Right lung (tissue), 5 donors: Measurements from ENCODE around the gene NCOA7. TPM values are rescaled to one million over a fixed set of nuclear protein-coding genes. Genes with fewer than 3 reads are reported as not detected.
A peak's percentile ranks its signal among the peaks of the same experiment; 100 is the strongest.
"Not testable (repeated sequence)": the region's sequence is repeated elsewhere in the genome, so short reads cannot be mapped to it uniquely, and the experiment has no call there.

Source experiments
- DNase-seq, 2 donors: peaks; one replicate each; pipeline ENCODE4 v3.0.0-alpha.2; 2013
- polyA plus RNA-seq, 5 donors: library from polyadenylated mRNA; unstranded; fragments of 120-200 nt; gene quantifications; one replicate each; pipeline versions ENCODE4 v1.2.1 to v1.2.3, GENCODE V29; 2013; ENCODE audit warnings: inconsistent platforms in 1 of 5, low replicate concordance in 1 of 5; ENCODE audit not compliant: insufficient read length in 5 of 5, insufficient read depth in 1 of 5

NCOA7 gene
- polyA plus RNA-seq, 5 donors, result 14.1 to 20.5 (median 20.0) TPM

DNA sequence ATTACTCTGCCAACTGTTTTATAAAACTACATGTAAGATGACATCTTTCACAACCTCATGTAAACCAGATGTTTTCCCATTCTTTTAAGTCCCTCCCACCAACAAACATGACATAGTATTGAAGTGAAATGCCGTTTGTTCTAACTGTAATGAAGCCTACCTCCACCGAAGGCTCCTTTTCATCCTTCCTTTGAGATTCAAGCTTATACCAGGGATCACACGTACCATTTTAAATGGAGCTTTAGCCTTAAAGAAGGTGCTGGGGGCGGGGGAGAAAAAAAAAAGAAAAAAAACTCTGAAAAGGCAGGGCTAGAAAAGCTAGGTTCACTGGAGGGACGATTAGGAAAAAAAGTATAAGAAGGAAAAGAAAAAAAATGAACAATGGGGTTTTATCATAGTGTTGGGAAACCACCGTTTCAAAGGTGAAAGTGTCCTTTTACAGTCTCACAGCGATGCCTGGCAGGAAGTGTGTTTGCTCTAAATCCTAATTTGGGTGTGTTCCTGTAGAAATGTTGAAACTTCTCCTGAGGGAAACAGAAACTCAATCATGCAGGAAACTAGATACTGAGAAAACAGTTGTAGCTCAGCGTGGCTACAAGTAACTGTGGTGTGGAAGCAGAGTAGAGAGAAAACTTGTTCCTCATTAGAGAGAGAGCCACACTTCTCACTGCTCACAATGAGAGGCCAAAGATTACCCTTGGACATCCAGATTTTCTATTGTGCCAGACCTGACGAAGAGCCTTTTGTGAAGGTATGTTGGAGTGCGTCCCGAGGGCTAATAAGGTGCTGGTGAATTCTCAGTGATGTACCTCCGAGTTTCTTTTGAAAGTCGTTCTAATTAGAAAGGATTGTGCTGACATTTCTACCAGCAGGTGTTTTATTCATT is 128.2 kb downstream of the NCOA7 start:
- DNase-seq, result peak; percentile 41 to 45

DNA sequence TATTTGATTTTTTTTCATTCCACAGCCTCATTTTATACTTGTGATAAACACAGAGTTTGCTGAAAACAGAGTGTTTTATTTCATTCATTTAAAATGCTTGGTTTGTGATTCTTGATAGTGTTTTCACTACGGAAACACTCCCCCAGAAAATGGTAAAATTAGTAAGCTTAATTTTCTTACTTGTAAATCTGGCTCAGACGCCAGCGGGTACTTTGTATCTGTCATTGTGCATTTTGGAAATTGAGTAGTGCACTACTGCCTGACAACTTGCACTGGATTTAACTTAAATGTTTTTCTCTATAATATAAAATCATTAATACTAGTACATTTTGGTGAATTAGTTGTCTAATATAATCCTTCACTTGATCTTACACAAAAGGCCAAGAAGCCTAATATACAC is 128.9 kb downstream of the NCOA7 start:
- DNase-seq, result no peak

DNA sequence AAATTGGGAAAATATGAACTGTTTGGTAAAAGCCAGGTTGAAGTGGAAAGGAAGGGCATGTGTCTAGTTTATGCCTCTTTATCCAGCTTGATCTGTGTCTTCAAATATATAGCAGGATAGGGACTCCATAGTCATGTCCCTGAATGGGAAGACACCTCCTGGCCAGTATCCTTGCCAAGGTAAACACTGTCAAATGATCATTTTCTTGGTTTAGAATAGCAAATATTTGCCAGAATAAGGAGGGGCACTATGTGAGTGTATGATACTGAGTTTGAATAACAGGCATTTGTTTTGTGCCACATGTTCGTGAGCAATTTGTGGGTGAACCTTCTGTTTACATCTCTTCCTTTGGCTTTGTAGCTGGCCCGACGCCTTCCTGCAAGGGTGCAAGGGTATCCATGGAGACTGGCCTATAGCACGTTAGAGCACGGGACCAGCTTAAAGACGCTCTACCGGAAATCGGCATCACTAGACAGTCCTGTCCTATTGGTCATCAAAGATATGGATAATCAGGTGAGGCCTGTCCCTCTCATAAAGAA is 131.6 kb downstream of the NCOA7 start:
- no peak for DNase-seq

DNA sequence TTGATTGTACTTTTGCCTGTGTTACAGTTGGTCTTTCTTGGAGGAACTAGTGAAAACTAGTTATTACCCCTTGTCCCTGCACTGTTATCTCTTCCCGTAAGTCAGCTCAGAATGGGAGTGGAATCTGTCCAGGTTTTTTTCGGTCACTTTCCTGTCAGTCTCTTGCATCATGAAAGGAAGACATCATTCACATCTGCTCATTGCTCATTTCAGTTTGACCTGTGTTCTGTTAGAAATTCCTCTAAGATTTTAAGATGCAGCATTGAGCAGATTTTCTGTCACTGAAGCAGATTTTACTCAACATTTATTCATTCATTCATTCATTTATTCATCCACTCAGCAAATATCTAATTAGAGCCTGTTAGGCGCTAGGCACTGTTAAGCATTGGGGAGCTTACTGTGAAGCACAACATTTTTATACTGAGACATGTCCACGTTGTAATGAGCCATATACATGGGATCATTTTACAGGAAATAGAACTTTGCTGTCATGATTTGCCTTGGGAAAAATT is 132.7 kb downstream of the NCOA7 start:
- no peak for DNase-seq

DNA sequence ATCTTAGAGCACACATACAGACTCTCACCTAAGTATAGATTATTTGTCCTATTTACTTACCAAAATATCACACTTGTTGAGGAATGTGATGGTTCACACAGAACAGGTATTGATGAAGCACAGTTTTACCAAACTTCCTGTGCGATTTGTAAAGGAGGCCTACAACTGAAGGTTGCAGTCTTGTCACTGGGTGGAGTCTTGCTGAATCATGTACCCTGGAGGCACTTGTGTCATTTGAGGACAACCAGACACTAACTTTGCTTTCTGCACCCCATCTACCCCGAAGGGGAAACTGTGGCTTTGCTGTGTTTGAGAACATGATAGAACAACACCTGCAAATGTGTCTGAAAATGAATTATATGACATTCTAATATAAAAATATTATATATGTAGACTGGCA is 133.4 kb downstream of the NCOA7 start:
- no peak for DNase-seq

DNA sequence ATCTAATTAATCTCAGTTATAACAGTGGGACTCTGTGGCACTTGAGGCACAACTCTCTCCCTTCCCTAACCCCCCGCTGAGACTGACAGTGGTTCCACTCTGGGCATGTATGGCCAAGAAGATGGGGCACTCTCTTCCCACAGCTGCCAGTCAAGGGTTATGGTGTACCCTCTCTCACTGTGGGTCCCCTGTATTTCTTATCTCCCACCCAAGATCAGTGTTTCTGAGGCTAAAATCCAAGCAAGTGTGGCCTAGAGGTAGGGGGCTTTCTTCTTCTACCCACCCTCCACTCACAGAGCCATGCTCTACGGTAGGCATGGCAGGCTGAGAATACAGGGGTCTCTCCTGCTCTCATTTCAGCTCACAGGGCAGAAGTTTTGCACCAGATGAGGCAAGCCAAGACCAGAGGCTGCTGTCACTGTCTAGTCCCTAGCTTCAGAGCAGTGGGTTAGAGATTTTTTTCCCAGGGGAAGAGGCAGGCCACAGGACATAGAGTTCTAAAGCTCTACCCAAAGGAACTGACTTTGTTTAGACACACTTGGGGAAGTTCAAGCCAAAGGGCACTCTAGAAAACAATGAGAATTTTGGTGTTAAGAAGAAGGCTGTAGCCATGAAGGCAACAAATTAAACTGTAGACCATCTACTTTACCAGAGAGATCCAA is 134.1 kb downstream of the NCOA7 start:
- DNase-seq, result no peak

DNA sequence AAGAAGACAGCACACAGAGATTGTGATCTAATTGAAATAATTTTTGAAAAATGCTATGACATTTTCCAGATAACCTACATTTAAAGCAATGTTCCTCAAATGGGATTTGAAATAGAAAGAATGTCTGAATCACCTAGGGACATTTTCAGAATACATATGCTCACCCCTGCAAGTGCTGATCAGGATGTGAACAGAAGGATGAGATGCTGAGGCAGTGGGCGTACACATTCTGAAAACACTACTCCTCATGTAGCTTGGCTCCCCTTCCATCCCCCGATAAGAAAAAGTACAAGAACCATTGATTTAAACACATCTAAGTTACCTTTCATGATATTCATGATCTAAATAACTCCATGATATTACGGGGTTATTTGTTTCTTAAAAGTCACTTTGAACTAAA is 136.0 kb downstream of the NCOA7 start:
- DNase-seq, result no peak

DNA sequence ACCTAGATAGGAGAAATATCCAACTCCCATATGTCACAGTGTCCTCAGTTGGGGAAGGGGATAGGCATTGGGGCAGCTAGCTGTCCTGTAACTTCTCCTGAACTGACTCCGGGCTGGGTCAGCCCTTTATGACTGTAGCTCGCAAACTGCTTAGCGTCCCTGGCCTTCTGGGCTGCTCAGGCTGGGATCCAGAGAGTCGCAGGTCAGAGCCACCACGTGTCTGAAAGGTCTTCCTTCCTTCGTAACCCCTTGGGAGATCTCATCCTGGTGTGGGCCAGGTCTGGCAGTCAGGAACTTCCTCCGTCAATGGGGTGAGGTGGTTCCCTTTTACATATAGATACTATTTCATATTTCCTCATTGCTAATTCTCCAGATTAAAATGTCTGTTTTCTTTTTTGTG is 137.0 kb downstream of the NCOA7 start:
- no peak for DNase-seq

DNA sequence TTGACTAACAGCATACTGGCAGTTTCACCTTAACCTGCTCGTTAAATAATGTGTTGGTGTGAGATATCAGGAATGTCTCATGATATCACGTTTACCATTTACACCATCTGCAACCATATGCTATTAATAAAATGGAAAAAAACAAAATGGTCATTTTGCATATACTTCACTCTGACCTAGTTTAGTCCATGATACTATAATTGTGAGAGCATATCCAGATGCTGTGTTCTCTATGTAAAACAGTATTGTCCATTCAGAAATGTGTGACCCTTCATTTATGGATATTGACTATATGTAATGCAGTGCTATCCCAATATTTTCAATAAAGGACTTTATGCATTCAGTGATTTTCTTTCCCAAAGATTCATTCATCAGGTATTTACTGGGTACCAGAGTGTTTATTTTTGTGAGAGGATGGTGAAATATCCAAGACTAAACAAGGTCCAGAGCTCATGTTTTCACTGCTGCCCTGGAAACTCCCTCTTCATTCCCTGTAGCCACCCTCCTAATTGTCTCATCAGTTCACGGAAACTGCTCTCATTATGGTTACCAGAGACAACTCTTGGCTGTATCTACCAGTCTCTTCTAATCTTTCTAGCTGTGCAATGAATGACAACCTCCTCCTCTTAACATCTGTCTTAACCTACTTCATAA is 140.1 kb downstream of the NCOA7 start:
- no peak for DNase-seq

DNA sequence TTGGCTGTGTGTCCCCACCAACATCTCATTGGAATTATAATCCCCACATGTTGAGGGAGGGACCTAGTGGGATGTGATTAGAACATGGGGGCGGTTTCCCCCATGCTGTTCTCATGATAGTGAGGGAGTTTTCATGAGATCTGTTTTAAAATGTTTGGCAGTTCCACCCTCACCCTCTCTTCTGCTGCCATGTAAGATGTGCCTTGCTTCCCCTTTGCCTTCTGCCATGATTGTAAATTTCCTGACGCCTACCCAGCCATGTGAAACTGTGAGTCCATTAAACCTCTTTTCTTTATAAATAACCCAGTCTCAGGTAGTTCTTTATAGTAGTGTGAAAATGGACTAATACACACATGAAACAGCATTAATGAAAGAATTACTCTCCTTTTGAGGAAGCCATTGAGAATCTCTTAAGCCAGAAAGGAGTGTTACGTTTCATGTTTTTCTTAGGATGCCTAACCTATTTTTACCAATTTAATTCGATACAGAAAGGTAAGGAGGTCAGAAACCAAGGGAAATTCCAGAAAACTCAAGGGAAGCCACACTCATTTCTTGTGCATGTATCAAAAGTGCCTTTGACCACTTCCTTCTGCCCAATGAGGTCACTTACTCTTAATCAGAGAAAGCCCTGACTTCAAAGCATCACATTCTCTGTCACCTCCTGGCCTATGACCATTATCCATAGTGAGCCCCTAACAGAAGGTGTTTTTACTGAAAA is 141.1 kb downstream of the NCOA7 start:
- no peak for DNase-seq

DNA sequence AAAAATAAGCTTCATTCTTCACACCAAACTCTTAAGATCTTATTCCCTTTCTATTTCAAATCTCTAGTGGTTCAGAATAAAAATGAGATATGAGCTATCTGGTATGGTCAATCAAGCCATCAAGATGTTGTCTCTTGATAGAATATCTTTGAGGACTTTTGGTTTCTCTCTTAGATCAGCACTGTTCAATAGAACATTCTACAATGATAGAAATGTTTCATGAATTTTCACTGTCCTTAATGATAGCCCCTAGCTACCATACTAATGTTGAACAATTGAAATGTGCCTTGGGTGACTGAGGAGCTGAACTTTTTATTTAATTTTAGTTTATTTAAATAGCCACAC is 141.7 kb downstream of the NCOA7 start:
- DNase-seq, result no peak

DNA sequence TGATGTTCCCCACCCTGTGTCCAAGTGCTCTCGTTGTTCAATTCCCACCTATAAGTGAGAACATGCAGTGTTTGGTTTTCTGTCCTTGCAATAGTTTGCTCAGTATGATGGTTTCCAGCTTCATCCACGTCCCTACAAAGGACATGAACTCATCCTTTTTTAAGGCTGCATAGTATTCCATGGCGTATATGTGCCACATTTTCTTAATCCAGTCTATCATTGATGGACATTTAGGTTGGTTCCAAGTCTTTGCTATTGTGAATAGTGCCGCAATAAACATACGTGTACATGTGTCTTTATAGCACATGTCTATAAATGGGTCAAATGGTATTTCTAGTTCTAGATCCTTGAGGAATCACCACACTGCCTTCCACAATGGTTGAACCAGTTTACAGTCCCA is 144.8 kb downstream of the NCOA7 start:
- DNase-seq, result not testable (repeated sequence)

DNA sequence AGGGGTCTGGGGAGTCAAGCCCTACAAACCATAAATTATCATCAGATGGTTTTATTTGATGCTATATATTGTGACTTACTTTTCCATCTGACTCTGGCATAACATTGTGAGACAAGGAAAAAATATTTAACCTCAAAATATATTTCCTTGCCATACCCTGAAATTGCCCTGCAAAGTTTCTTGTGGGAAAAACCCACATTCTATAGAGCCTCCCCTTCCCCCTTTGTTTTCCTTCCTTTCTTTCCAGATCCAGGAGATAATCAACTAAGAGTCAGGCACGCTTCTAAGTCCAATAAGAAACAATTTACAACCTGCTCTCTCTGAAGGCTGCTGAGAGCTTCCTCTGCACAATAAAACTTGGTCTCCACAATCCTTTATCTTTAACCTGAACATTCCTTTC is 148.3 kb downstream of the NCOA7 start:
- DNase-seq, result no peak

DNA sequence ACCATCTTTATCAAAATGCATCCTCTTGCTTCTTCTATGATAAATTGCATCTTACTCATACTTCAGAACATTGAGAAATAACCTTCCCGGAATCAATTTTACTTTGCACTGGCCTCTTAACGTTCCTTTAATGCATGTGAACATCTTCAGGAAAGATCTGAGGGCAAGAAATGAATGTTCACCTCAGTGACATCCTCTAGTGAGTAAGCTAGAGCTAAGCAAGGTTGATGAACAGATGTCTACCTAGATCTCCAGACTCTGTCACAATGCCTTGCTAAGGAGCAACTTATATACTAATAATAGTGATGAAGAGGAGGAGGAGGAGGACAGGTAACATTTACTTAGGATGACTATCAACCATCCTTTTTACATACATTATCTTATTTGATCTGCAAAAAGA is 149.0 kb downstream of the NCOA7 start:
- no peak for DNase-seq

DNA sequence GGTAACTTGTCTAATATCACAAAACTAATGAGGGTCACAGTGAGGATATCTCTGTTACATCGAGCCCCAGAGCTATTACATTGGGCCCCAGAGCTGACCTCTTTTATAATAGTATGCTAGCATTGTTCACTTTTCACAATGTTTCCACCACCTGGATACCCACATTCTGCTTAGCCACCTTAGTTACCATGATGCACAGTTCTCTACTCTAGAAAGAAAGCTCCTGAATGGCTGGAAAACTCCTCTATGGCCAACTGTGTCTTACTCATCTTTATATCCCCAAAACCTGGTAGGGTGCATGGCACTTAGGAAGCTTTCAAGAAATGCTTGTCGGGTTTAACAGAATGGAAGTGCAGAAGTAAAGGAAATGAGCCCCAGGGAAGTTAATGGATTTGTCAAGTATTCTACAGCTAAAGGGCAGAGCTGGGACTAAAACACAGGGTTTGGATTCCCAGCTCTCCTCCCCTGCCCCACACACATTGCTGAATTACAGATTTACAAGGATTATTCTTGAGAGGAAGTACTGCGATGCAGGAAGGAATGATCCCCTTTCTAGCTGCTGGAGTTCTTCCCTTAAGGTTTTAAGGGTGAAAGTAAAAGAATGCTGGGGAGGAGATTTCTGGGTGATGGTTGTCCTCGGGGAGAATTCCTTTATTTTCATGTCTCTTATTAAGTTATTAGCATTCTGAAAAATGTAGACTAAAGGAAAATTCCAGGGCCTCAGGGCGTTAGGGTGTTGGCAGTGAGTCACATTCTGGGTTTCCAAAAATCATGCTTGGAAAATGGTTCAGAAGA is 149.7 kb downstream of the NCOA7 start:
- no peak for DNase-seq

DNA sequence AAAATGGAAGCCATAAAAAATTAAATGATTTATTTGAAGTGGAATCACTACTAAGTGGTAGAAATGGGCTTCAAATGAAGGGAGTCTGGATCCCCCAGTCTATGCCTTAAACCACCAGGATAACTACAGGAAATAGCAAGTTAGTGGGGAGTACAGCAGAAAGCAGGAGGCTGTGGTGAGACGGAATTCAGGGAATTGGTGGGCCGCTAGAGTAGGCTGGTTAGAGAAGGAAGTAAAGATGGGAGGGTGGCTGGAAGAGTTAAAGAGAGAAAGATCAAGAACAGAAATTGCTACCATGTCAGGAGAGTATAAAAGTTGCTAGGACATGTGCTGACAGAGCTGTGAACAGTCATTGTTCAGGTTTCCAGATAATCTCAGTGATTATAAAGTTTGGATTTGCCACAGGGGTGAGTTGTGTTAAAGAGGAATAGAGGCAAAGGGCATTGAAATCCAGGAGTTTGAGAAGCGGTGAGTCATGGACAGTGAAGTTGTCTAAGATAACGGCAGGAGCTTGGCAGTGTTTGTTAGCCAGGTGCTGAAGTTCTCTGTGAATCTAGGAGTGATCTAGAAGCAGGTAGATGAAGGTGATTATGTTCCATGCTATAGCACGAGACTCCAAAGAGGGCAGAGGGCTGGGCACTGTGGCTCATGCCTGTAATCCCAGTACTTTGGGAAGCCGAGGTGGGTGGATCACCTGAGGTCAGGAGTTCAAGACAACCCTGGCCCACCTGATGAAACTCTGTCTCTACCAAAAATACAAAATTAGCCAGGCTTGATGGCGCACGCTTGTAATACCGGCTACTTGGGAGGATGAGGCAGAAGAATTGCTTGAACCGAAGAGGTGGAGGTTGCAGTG is 152.1 kb downstream of the NCOA7 start:
- no peak for DNase-seq

DNA sequence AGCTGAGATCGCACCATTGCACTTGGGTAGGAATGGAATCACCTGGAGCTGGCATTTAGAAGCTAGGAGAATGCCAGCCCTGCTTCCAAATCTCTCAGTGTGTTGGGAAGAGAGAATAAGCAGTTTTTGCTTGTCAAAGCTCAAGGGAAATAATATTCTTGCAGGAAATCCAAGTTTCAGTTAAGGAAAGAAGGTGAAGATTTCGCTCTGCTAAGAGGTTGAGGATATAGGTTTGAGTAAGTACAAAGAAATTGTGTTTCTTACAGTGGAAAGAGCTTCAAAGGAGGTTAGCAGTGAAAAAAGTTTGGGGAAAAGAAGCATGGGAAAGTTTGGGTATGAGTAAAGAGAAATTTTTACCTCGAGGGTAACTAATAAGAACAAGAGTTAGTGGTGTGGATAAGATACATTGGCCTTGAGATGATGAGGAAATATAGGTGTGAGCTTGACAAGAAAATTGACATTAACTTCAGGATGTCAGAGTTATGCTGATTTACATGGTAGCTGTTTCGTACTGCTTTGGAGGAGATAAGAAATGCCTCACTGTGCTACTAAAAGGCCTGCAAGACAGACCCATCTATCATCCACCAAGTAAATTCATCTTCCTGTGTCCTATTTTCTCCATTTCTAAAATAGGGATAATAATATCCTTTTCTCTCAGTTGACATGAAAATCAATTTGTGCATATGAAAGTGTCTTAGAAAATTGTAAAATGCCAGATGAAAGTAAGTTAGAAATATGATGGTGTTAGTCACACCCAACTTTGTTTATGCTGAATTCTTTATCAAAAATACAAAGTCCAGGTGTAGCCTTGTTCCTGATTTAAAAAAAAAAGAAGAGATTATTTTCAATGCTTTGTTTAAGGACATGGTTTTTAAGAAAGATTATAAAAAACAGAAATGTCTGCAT is 153.0 kb downstream of the NCOA7 start:
- no peak for DNase-seq

DNA sequence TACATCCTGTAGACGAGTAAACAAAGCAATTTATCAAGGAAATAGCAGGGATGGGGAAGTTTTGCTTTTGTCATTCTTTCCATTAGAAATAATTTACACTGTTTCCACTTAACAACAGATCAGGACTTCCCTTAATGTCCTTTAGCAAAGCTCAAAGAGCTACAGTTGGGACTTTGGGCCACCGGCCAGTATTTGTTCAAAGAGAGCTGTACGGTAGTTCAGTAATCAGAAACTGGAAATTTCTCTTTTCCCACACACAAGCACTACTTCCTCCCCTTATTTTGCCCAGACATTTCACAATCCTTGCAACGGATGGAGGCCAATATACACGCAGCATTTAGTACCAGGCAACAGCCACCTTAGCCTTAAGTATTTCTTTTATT is 153.7 kb downstream of the NCOA7 start:
- peak; percentile 72 to 78 for DNase-seq

DNA sequence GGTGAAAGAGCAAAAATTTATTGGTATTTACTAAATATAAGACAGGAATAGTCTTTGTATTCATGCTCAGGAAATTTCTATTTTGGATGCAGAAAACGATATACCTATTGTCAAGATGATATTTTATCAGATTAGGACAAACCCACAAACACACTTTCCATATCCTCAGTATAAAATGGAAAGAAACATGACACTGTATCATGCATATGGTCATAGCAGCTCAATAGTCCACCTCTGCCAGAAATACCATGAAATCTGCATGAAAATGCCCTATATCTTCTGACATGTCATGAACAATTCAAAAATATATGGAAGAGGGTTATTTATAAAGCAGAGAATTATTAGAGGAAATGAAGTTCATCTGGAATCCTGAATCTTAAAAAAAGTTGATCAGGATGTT is 154.1 kb downstream of the NCOA7 start:
- no peak for DNase-seq
